Natural killer cell treated with Interleukin-12 subunit alpha and Interleukin-12 subunit beta and Interleukin-15 and Interleukin-18, amount 100 ng/mL, for 72 hours (primary cell): Measurements from ENCODE around the gene NPB. TPM values are rescaled to one million over a fixed set of nuclear protein-coding genes. Genes with fewer than 3 reads are reported as not detected.

ENCODE experiments used
- ATAC-seq, 2 donors: fragments of 150-1000 bp; cut with Tn5 transposase in 1 of 2; sonication (Bioruptor Pico), chemical (Tn5 transposase) in 1 of 2; 2 replicates each; pipeline ENCODE4 v1.10.0; 2021
- DNase-seq: peaks from one replicate; pipeline ENCODE4 v3.0.0; 2022; ENCODE audit warnings: low spot score
- H3K27ac Mint-ChIP-seq, 2 donors: 1 replicate in 1 of 2; 2 replicates in 1 of 2; pipeline ENCODE4 v1.8.0; 2022; ENCODE audit warnings: mixed read lengths in 2 of 2, mild to moderate bottlenecking in 1 of 2, moderate library complexity in 1 of 2
- H3K27me3 Mint-ChIP-seq, 2 donors: 1 replicate in 1 of 2; 2 replicates in 1 of 2; pipeline ENCODE4 v1.8.0; 2022; ENCODE audit warnings: mixed read lengths in 2 of 2
- H3K36me3 Mint-ChIP-seq: one replicate; pipeline ENCODE4 v1.8.0; 2022; ENCODE audit warnings: mixed read lengths
- H3K4me1 Mint-ChIP-seq, 2 donors: 1 replicate in 1 of 2; 2 replicates in 1 of 2; pipeline ENCODE4 v1.8.0; 2022; ENCODE audit warnings: low read depth in 2 of 2, mixed read lengths in 2 of 2, mild to moderate bottlenecking in 1 of 2
- H3K4me3 Mint-ChIP-seq: one replicate; pipeline ENCODE4 v1.8.0; 2022; ENCODE audit warnings: mixed read lengths
- H3K9me3 Mint-ChIP-seq: 2 replicates; pipeline ENCODE4 v1.8.0; 2022; ENCODE audit warnings: mixed read lengths
- total RNA-seq, 2 donors: library from RNA; stranded (reverse); gene quantifications; one replicate each; pipeline ENCODE4 v1.2.3, GENCODE V29; 2022

NPB gene
- total RNA-seq, 2 donors from 2014 or later, result 0.17 to 0.50 TPM

DNA sequence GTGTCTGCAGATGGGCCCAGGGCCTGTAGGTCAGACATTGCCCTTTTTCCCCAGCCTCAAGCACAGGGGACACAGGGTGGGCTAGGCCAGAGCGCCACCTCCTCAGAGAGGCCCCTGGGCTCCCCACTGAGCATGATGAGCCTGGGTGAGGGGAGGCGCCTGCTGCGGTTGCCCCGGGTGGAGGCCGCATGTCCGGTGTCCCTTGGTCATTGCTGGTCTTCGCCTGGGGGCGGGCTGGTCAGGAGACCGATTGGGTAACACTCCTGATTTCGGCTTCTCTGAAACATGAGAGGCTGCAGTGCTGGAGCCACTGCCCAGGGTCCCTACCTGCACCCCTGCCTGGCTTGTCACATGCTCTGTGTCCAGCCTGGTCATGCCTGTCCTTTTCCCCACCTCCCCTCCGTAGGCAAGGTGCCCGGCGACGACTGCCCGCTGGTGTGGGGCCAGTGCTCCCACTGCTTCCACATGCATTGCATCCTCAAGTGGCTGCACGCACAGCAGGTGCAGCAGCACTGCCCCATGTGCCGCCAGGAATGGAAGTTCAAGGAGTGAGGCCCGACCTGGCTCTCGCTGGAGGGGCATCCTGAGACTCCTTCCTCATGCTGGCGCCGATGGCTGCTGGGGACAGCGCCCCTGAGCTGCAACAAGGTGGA is 2.4 kb upstream of the NPB start:
- ATAC-seq (no peak), DNase-seq (no peak)
- H3K9me3 Mint-ChIP-seq, result no peaks in the 10 kb centered on the region
- H3K4me1 Mint-ChIP-seq, result peaks cover 0 to 8% of the 10 kb centered on the region in 2 donors
- H3K36me3 Mint-ChIP-seq, result no peaks in the 10 kb centered on the region
- H3K4me3 Mint-ChIP-seq, result no peak overlapping the region
- H3K27me3 Mint-ChIP-seq, result peaks cover 0 to 5% of the 10 kb centered on the region in 2 donors
- no peak overlapping the region for H3K27ac Mint-ChIP-seq

DNA sequence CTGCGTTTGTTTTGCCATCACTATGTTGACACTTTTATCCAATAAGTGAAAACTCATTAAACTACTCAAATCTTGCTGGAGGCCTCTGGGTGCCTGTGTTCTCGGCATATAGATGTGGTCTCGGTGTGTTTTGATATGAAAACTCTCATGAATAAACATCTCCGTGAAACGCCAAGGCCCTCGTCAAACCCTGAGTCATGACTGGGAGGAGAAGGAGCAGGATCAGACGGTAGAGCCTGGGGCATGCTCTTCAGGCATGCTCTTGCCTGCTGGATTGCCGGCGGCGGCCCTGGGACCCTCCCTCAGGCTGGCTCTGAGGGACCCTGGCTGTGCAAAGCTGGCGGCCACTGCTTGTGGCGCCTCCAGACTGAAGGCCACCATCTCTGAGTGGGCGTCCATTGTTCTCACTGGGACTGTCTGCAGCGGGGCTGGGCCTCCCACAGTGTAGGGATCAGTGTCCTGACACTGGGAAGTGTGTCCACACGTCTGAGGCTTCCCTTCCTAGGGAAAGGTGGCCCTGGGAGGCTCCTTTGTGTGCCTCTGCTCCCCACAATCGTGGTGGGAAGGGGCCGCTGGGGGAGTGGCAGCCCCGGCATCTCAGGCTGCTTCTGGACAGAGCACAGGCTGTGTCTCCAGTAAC is 1.7 kb upstream of the NPB start:
- Mint-ChIP-seq H3K9me3 (no peaks in the 10 kb centered on the region), H3K4me1 (peaks cover 0 to 7% of the 10 kb centered on the region in 2 donors), H3K4me3 (no peak overlapping the region), H3K27ac (no peak overlapping the region), H3K27me3 (peaks cover 0 to 5% of the 10 kb centered on the region in 2 donors), H3K36me3 (no peaks in the 10 kb centered on the region)
- no peak for ATAC-seq
- DNase-seq, result no peak

DNA sequence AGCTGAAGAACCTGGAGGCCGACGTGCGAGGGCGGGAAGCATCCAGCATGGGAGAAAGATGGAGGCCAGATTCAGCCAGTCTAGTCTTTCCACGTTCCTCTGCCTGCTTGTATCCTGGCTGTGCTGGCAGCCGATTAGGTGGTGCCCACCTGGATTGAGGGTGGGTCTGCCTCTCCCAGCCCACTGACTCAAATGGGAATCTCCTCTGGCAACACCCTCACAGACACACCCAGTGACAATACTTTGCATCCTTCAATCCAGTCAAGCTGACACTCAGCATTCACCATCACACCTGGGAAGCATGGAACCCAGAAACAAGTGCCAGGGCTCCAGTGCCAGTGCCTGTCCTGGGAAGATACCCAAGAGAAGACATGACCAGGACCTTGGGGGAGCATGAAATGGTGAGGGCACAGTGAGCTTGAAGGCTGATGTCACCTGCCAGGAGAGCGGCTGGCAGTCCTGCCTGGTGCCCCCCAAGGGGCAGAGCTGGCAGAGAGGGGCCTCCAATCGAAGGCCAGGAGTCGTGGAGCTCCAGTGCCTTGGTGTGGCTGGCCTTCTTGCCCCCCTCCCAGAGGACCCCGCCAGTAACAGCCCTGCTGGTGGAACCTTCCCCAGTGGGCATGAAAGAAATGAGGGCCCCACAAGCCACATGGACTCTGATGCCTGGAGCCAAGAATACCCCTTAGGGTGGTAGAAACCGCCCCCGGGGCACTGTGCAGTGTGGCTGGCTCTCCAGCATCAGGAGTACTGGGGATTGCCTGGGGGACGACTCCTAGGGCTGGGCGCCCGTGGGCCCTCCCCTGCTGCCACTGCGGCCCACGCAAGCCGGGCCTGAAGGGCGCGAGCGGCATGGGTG is 643 bp upstream of the NPB start:
- no peak overlapping the region for H3K27ac Mint-ChIP-seq
- no peaks in the 10 kb centered on the region for H3K36me3 Mint-ChIP-seq
- peaks cover 0 to 5% of the 10 kb centered on the region in 2 donors for H3K27me3 Mint-ChIP-seq
- peaks cover 0 to 5% of the 10 kb centered on the region in 2 donors for H3K4me1 Mint-ChIP-seq
- H3K9me3 Mint-ChIP-seq, result no peaks in the 10 kb centered on the region
- peak overlapping the region; percentile 12 for H3K4me3 Mint-ChIP-seq
- ATAC-seq (no peak), DNase-seq (no peak)

DNA sequence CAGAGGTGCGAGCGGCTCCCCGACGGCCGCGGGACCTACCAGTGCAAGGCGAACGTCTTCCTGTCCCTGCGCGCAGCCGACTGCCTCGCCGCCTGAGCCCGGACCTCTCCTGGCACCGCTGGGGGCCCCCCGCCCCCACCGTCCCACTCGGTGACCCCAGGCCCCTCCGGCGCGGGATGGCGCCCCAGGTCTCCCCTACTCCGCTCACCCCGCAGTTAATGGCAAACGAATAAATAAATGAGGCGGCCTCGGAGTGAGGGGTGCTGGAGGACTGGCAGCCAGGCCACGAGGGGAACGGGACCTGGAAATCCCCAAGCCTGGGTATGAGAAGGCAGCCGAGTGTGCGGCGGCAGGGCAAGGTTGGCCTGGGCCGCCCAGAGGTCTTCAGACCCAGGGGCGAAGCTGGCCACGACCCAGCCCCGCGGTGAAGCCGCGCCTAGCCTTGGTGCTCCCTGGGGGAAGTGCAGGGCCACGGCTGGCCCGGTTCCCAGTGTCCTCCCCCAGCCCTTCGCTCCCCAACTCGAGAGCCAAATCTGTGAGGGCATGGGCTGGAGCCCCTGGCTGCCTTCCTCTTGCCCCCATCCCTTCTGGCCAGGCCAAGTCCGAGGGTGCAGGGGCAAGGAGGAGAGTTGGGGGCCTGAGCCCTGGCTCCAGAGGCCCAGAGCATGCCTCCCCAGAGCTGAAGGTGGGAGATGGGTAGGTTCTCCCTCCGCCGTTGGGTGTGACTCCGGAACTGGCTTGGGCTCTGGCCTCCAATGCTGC is 796 bp downstream of the NPB start:
- peaks cover 0 to 5% of the 10 kb centered on the region in 2 donors for H3K27me3 Mint-ChIP-seq
- no peak for DNase-seq
- no peaks in the 10 kb centered on the region for H3K36me3 Mint-ChIP-seq
- peak; percentile 22 to 29 for ATAC-seq
- H3K27ac Mint-ChIP-seq, result no peak overlapping the region
- peaks cover 0 to 5% of the 10 kb centered on the region in 2 donors for H3K4me1 Mint-ChIP-seq
- H3K9me3 Mint-ChIP-seq, result no peaks in the 10 kb centered on the region
- H3K4me3 Mint-ChIP-seq, result no peak overlapping the region

GRCh38 chr17:81903415-81903831 is 1.4 kb downstream of the NPB start:
- peaks cover 0 to 5% of the 10 kb centered on the region in 2 donors for H3K27me3 Mint-ChIP-seq
- ATAC-seq (no peak), DNase-seq (no peak)
- H3K4me3 Mint-ChIP-seq, result no peak overlapping the region
- H3K27ac Mint-ChIP-seq, result no peak overlapping the region
- no peaks in the 10 kb centered on the region for H3K36me3 Mint-ChIP-seq
- peaks cover 0 to 5% of the 10 kb centered on the region in 2 donors for H3K4me1 Mint-ChIP-seq
- no peaks in the 10 kb centered on the region for H3K9me3 Mint-ChIP-seq

DNA sequence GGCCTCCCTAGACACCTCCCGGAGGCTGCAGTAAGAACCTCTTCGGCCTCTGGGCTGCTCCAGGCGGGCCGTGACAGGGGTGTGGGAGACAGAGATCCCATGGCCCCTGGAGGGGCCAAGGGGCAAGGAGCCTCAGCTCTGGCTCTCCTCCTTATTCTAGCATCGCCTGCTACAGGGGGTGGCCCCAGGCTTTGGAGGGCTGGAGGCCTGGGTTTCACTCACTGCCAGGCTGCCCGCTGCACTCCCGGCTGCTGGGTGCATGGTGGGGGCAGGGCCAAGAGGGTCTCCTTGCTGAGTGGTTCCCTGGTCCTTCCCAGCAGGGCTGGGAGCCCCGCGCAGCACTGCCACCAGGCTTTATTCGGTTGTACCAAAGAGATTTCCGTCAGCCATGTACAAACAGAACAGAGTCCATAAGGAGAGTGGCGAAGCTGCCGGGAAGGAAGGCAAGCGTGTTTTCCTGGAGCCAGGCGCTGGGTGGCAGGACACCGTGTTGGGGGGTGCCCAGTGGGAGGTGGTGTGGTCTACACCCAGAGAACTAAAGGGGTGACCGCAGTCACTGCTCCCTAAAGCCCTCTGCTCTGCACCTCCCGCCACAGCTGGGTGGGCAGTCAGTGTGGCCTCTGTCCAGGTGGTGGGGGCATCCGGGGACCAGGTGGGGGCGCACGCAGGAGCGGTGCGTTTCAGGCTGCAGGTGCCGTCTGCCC is 2.0 kb downstream of the NPB start:
- no peak overlapping the region for H3K27ac Mint-ChIP-seq
- H3K36me3 Mint-ChIP-seq, result no peaks in the 10 kb centered on the region
- DNase-seq, result no peak
- no peak overlapping the region for H3K4me3 Mint-ChIP-seq
- ATAC-seq, result no peak
- H3K9me3 Mint-ChIP-seq, result no peaks in the 10 kb centered on the region
- H3K4me1 Mint-ChIP-seq, result peaks cover 0 to 5% of the 10 kb centered on the region in 2 donors
- peaks cover 0 to 5% of the 10 kb centered on the region in 2 donors for H3K27me3 Mint-ChIP-seq

DNA sequence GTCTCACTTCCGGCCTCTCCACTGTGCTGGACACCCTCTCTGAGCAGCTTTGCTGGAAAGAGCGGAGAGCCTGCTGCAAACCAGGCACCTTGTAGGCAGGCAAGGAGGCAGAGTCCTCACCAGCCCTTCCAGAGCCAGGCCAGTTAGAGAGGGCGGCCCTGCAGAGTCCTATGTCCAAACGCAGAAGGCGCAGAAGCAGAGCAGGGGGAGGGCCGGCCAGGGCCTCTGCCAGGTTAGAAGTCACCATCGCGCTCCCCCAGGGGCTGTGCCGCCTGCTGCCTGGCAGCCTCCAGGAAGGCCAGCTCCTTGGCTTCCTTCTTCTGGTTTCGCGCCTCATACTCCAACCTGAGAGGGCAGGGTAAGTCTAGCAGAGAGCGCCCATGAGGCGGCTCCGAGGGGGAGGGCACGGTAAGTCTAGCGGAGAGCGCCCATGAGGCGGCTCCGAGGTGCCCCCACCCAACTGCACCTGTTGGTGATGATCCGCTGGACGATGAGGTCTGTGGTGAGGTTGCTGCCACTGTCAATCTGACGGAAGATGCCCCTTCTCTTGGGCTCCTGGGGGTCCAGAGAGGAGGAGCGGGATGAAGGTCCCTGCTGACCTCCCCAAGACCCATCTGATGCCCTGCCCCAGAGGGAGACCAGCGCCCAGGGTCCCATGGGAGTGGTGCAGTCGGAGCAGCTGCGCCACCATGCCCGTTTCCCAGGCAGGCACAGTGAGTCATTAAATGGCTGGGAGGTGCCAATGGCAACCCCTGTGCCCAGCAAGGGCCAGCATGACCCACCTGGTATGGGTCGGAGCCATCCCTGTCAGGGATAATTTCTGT is 2.8 kb downstream of the NPB start:
- no peak for DNase-seq
- Mint-ChIP-seq H3K36me3 (no peaks in the 10 kb centered on the region), H3K27ac (no peak overlapping the region), H3K27me3 (peaks cover 0 to 5% of the 10 kb centered on the region in 2 donors), H3K4me3 (no peak overlapping the region), H3K4me1 (peaks cover 0 to 5% of the 10 kb centered on the region in 2 donors), H3K9me3 (no peaks in the 10 kb centered on the region)
- ATAC-seq, result no peak

DNA sequence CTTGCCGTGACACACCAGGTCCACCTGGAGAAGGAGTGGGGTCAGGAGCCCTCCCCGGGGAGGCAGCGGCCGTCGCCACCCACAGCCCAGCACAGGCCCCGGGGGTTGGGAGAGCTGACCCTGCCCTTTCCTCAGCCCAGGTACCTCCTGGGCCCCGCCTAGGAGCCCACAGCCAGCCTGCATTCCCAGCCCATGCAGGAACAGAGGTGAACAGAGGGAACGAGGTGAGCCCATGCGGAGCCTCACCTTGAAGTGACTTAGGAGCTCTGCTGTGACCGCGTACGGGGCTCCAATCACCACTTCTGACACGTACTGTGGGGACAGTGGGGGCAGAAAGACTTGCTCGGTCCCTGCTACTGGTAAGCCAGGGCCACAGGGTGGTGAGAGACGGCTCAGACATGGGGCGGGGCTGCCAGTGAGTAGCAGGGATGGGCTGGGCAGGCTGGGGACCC is 3.4 kb downstream of the NPB start:
- Mint-ChIP-seq H3K36me3 (no peaks in the 10 kb centered on the region), H3K4me1 (peaks cover 0 to 5% of the 10 kb centered on the region in 2 donors), H3K9me3 (no peaks in the 10 kb centered on the region), H3K27me3 (peaks cover 0 to 5% of the 10 kb centered on the region in 2 donors), H3K4me3 (no peak overlapping the region), H3K27ac (no peak overlapping the region)
- ATAC-seq (no peak), DNase-seq (no peak)

DNA sequence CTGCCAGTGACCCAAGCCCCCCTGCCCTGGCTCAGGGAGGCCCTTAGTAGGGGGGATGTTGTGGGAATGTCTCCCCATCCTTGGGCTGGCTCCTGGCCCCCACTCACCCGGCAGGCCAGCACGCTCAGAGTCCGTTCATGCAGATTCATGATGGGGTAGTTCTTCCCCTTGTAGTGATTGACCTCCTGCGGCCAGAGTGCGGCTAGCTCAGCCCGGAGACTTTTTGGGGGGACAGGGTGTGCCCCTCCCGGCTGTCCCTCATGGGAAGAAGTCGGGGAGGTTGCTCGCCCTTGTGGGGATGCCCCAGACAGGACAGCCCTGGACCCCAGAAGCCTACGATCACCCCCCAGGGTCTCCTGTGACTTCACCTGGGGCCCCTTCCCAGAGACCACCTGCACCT is 4.0 kb downstream of the NPB start:
- H3K4me3 Mint-ChIP-seq, result no peak overlapping the region
- peaks cover 0 to 2% of the 10 kb centered on the region in 2 donors for H3K27me3 Mint-ChIP-seq
- no peak overlapping the region for H3K27ac Mint-ChIP-seq
- no peaks in the 10 kb centered on the region for H3K9me3 Mint-ChIP-seq
- ATAC-seq, result no peak
- H3K4me1 Mint-ChIP-seq, result peaks cover 0 to 2% of the 10 kb centered on the region in 2 donors
- DNase-seq, result no peak
- H3K36me3 Mint-ChIP-seq, result no peaks in the 10 kb centered on the region

GRCh38 chr17:81906476-81907218 is 4.6 kb downstream of the NPB start:
- Mint-ChIP-seq H3K27me3 (no peaks in the 10 kb centered on the region), H3K36me3 (no peaks in the 10 kb centered on the region), H3K9me3 (no peaks in the 10 kb centered on the region), H3K27ac (no peak overlapping the region), H3K4me3 (no peak overlapping the region), H3K4me1 (no peaks in the 10 kb centered on the region)
- no peak for ATAC-seq
- DNase-seq, result peak; percentile 44

GRCh38 chr17:81907219-81908145 is 5.4 kb downstream of the NPB start:
- ATAC-seq (no peak), DNase-seq (peak; percentile 56)
- H3K27me3 Mint-ChIP-seq, result no peaks in the 10 kb centered on the region
- H3K4me3 Mint-ChIP-seq, result no peak overlapping the region
- no peaks in the 10 kb centered on the region for H3K9me3 Mint-ChIP-seq
- no peaks in the 10 kb centered on the region for H3K4me1 Mint-ChIP-seq
- H3K36me3 Mint-ChIP-seq, result no peaks in the 10 kb centered on the region
- no peak overlapping the region for H3K27ac Mint-ChIP-seq
